Eye (tissue), 1 donor: ENCODE data around the gene CLIC5.

ENCODE experiments used
- DNase-seq: peaks from one replicate; pipeline ENCODE4 v3.0.0-alpha.2; 2015

Gene CLIC5

GRCh38 chr6:45922728-45923351, 92.8 kb downstream of the CLIC5 start:
- DNase-seq = peak; percentile 86

- DNase-seq = no peak
Measured at GRCh38 chr6:45921691-45922281, 93.9 kb downstream of the CLIC5 start.

- no peak for DNase-seq
Measured at GRCh38 chr6:45920819-45921511, 94.7 kb downstream of the CLIC5 start.

GRCh38 chr6:45917439-45917838, 98.2 kb downstream of the CLIC5 start:
- DNase-seq = no peak

- no peak for DNase-seq
Measured at GRCh38 chr6:45916692-45917091, 99.0 kb downstream of the CLIC5 start.

- DNase-seq = no peak
Measured at GRCh38 chr6:45915780-45916468, 99.7 kb downstream of the CLIC5 start.

GRCh38 chr6:45911691-45912090, 104.0 kb downstream of the CLIC5 start:
- DNase-seq = no peak

- no peak for DNase-seq
Measured at GRCh38 chr6:45903959-45904358, 111.7 kb downstream of the CLIC5 start.

- no peak for DNase-seq
Measured at GRCh38 chr6:45902984-45903383, 112.7 kb downstream of the CLIC5 start.

GRCh38 chr6:45901767-45902650, 113.7 kb downstream of the CLIC5 start:
- no peak for DNase-seq

GRCh38 chr6:45900808-45901752, 114.6 kb downstream of the CLIC5 start:
- DNase-seq = no peak

GRCh38 chr6:45899683-45899946, 116.0 kb downstream of the CLIC5 start:
- DNase-seq = no peak

GRCh38 chr6:45898941-45899682, 116.5 kb downstream of the CLIC5 start:
- no peak for DNase-seq

- DNase-seq = no peak
Measured at GRCh38 chr6:45896783-45897441, 118.7 kb downstream of the CLIC5 start.

GRCh38 chr6:45895569-45895968, 120.1 kb downstream of the CLIC5 start:
- DNase-seq = no peak

- no peak for DNase-seq
Measured at GRCh38 chr6:45892696-45893245, 122.9 kb downstream of the CLIC5 start.

GRCh38 chr6:45892196-45892595, 123.5 kb downstream of the CLIC5 start:
- DNase-seq = no peak

- DNase-seq = no peak
Measured at GRCh38 chr6:45886776-45887175, 128.9 kb downstream of the CLIC5 start.

GRCh38 chr6:45884336-45884735, 131.3 kb downstream of the CLIC5 start:
- DNase-seq = no peak

- no peak for DNase-seq
Measured at GRCh38 chr6:45882671-45883070, 133.0 kb downstream of the CLIC5 start.
